Keratinocyte (primary cell): ENCODE data around the gene AHNAK.

Experiments
- CTCF ChIP-seq, 3 experiments: IDR thresholded peaks in 1 of 3; conservative IDR thresholded peaks in 1 of 3; optimal IDR thresholded peaks in 1 of 3; 2 replicates in 2 of 3; 3 replicates in 1 of 3; pipeline versions ENCODE3 to v1.5.1; 2011; ENCODE audit warnings: low read length in 3 of 3, mild to moderate bottlenecking in 3 of 3, moderate library complexity in 2 of 3, control low read depth in 1 of 3, inconsistent platforms in 1 of 3; ENCODE audit not compliant: insufficient read depth in 2 of 3; ENCODE audit errors: extremely low read depth in 1 of 3
- EZH2 ChIP-seq: IDR thresholded peaks from one replicate; pipeline ENCODE4 v1.6.1; 2012; ENCODE audit warnings: inconsistent platforms, mild to moderate bottlenecking, low read length, moderate library complexity

DNA sequence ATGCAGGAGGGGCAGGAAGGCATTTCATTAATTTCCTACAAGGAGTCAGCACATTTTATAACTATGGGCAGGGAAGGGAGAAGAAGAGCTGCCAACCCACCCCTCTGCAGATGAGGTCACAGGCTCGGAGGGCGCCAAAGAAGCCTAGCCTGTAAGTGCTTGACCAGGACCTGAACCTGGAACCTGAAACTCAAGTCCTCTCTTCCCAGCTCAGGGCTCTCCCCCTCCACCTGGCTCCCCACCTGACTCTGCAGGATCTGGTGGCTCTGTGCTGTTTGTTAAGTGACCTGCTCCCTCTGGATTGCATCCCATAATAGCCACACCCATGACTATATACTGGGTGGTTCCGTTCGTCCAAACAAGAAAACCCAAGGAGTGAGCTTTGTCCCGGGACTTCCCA, 100.5 kb downstream of the AHNAK start:
- TF ChIP-seq CTCF (optimal IDR thresholded peaks at IDR 0.05 in 1 of 3, IDR thresholded peaks at IDR 0.05 in 1 of 3, conservative IDR thresholded peaks at IDR 0.05 in 1 of 3; ENCODE audit: extremely low read depth in 1 of 3, insufficient read depth in 2 of 3, low read length in 3 of 3): no peak
- TF ChIP-seq EZH2: no peak
